SK-N-SH (cell line): Measurements from ENCODE around the gene KCNE1. TPM values are rescaled to one million over a fixed set of nuclear protein-coding genes. Genes with fewer than 3 reads are reported as not detected.

Experiments used
- CTCF ChIA-PET: fragments of 300-600, 350-600 bp; formaldehyde crosslinking; extraction: SDS; loops from one replicate; lab custom pipeline; 2021; lab: Yijun Ruan, JAX
- POLR2A ChIA-PET: fragments of 350-600 bp; sonication (Branson Sonifier 250); formaldehyde crosslinking; extraction: SDS; loops from one replicate; lab custom pipeline; 2020; ENCODE audit warnings: antibody characterized with exemption, inconsistent platforms; lab: Yijun Ruan, JAX
- DNase-seq: peaks from one replicate; pipeline ENCODE4 v3.0.0; 2012
- H2AFZ ChIP-seq: fragments of 200-600 bp; sonication (generic); 2 replicates; pipeline ENCODE4 v1.8.1; 2016; ENCODE audit warnings: antibody characterized with exemption, mild to moderate bottlenecking, low read depth
- H3F3A ChIP-seq: fragments of 200-600 bp; sonication (generic); replicated peaks from 2 replicates; pipeline ENCODE3; 2016; ENCODE audit warnings: antibody characterized with exemption, mild to moderate bottlenecking; ENCODE audit not compliant: insufficient read depth
- H3K27ac ChIP-seq, 2 experiments: fragments of 200-500 bp in 1 of 2; fragments of 200-600 bp in 1 of 2; sonication (Bioruptor generic) in 1 of 2; sonication (generic), shearing (Covaris generic) in 1 of 2; 2 replicates each; pipeline versions ENCODE4 v1.5.1 to v1.6.1; 2014 to 2016; ENCODE audit warnings: low read depth in 2 of 2, inconsistent platforms in 1 of 2, low read length in 1 of 2, mild to moderate bottlenecking in 1 of 2, mixed read lengths in 1 of 2
- H3K27me3 ChIP-seq: fragments of 200-600 bp; sonication (generic), shearing (Covaris generic); 2 replicates; pipeline ENCODE4 v1.6.1; 2016; ENCODE audit warnings: mixed run types; ENCODE audit not compliant: insufficient read depth
- H3K36me3 ChIP-seq, 2 experiments: fragments of 200-500 bp in 1 of 2; fragments of 200-600 bp in 1 of 2; sonication (Bioruptor generic) in 1 of 2; sonication (generic) in 1 of 2; replicated peaks in 1 of 2; 2 replicates each; pipeline versions ENCODE3 to v1.5.1; 2014 to 2016; ENCODE audit warnings: low read length in 1 of 2, mild to moderate bottlenecking in 1 of 2; ENCODE audit not compliant: insufficient read depth in 2 of 2, control insufficient read depth in 1 of 2
- H3K4me1 ChIP-seq, 2 experiments: fragments of 200-500 bp in 1 of 2; fragments of 200-600 bp in 1 of 2; sonication (Bioruptor generic) in 1 of 2; sonication (generic), shearing (Covaris generic) in 1 of 2; 2 replicates each; pipeline versions ENCODE4 v1.5.1 to v1.6.1; 2014 to 2016; ENCODE audit warnings: low read depth in 1 of 2, low read length in 1 of 2, mixed run types in 1 of 2; ENCODE audit not compliant: insufficient read depth in 2 of 2, control insufficient read depth in 1 of 2
- H3K4me2 ChIP-seq: fragments of 200-600 bp; sonication (generic), shearing (Covaris generic); 2 replicates; pipeline ENCODE4 v1.6.1; 2017; ENCODE audit warnings: mixed run types
- H3K4me3 ChIP-seq, 2 experiments: fragments of 200-500 bp in 1 of 2; fragments of 200-600 bp in 1 of 2; sonication (Bioruptor generic) in 1 of 2; sonication (generic), shearing (Covaris generic) in 1 of 2; 2 replicates each; pipeline versions ENCODE4 v1.5.1 to v1.8.1; 2014 to 2016; ENCODE audit warnings: low read depth in 2 of 2, inconsistent platforms in 1 of 2, low read length in 1 of 2, mild to moderate bottlenecking in 1 of 2, mixed read lengths in 1 of 2, moderate library complexity in 1 of 2
- H3K79me2 ChIP-seq: fragments of 200-600 bp; sonication (generic); 2 replicates; pipeline ENCODE4 v1.8.1; 2017; ENCODE audit warnings: mild to moderate bottlenecking; ENCODE audit not compliant: insufficient read depth
- H3K9ac ChIP-seq: fragments of 200-600 bp; sonication (generic); 2 replicates; pipeline ENCODE4 v1.6.1; 2017; ENCODE audit warnings: mixed run types
- H3K9me2 ChIP-seq: fragments of 200-600 bp; sonication (generic); 2 replicates; pipeline ENCODE4 v1.6.1; 2017; ENCODE audit warnings: mixed run types
- H3K9me3 ChIP-seq: fragments of 200-600 bp; sonication (generic); 2 replicates; pipeline ENCODE4 v1.6.1; 2017; ENCODE audit warnings: mixed run types, mild to moderate bottlenecking, moderate library complexity
- H4K20me1 ChIP-seq: fragments of 200-600 bp; sonication (generic); 2 replicates; pipeline ENCODE4 v1.6.1; 2017; ENCODE audit warnings: mild to moderate bottlenecking, mixed run types; ENCODE audit not compliant: insufficient read depth
- CHD2 ChIP-seq: fragments of 150-350 bp; IDR thresholded peaks from 2 replicates; pipeline ENCODE4 v1.6.1; 2018; ENCODE audit warnings: low read length; ENCODE audit not compliant: partially characterized antibody
- ELF1 ChIP-seq: IDR thresholded peaks from 2 replicates; pipeline ENCODE4 v1.4.0; 2012
- EP300 ChIP-seq, 2 experiments: IDR thresholded peaks; 2 replicates each; pipeline versions ENCODE4 v1.4.0 to v1.6.1; 2012; ENCODE audit warnings: borderline replicate concordance in 1 of 2, low read depth in 1 of 2, low read length in 1 of 2
- EZH2phosphoT487 ChIP-seq: fragments of 200-600 bp; sonication (generic); IDR thresholded peaks from 2 replicates; pipeline ENCODE4 v1.6.1; 2017; ENCODE audit warnings: low read depth, mixed run types, mild to moderate bottlenecking, antibody characterized with exemption, moderate library complexity, borderline replicate concordance
- GABPA ChIP-seq: IDR thresholded peaks from 2 replicates; pipeline ENCODE4 v1.4.0; 2012; ENCODE audit warnings: low read depth, mild to moderate bottlenecking
- GATA2 ChIP-seq: sonication (generic); formaldehyde crosslinking; IDR thresholded peaks from 2 replicates; pipeline ENCODE4 v1.5.0; 2020; ENCODE audit warnings: mild to moderate bottlenecking, missing genetic modification reagents
- MEF2A ChIP-seq: IDR thresholded peaks from 2 replicates; pipeline ENCODE4 v1.4.0; 2012; ENCODE audit warnings: low read depth, borderline replicate concordance
- MXI1 ChIP-seq: IDR thresholded peaks from 2 replicates; pipeline ENCODE4 v1.6.1; 2012; ENCODE audit warnings: mild to moderate bottlenecking, low read depth, low read length, improper control_type of control experiment
- RAD21 ChIP-seq: IDR thresholded peaks from 2 replicates; pipeline ENCODE4 v1.6.1; 2012; ENCODE audit warnings: mild to moderate bottlenecking, low read length
- RCOR1 ChIP-seq: fragments of 150-350 bp; IDR thresholded peaks from 2 replicates; pipeline ENCODE4 v1.6.1; 2017; ENCODE audit warnings: antibody characterized with exemption, low read length
- RXRA ChIP-seq: IDR thresholded peaks from 2 replicates; pipeline ENCODE4 v1.4.0; 2012; ENCODE audit warnings: low read depth, mild to moderate bottlenecking, borderline replicate concordance
- SIN3A ChIP-seq: IDR thresholded peaks from 2 replicates; pipeline ENCODE4 v1.6.1; 2012; ENCODE audit warnings: low read depth, mild to moderate bottlenecking, low read length, moderate library complexity, borderline replicate concordance
- SMC3 ChIP-seq: IDR thresholded peaks from 2 replicates; pipeline ENCODE4 v1.6.1; 2012; ENCODE audit warnings: low read depth, low read length, improper control_type of control experiment
- TAF1 ChIP-seq: IDR thresholded peaks from 2 replicates; pipeline ENCODE4 v1.6.1; 2012; ENCODE audit warnings: low read depth, mild to moderate bottlenecking, low read length, moderate library complexity, borderline replicate concordance
- TCF12 ChIP-seq: IDR thresholded peaks from 2 replicates; pipeline ENCODE4 v1.4.0; 2012
- TEAD4 ChIP-seq: IDR thresholded peaks from 2 replicates; pipeline ENCODE4 v1.4.0; 2012; ENCODE audit warnings: mild to moderate bottlenecking, borderline replicate concordance; ENCODE audit not compliant: insufficient read depth
- YY1 ChIP-seq: IDR thresholded peaks from 2 replicates; pipeline ENCODE4 v1.4.0; 2012; ENCODE audit warnings: low read depth, mild to moderate bottlenecking
- WGBS: methylation state at CpG from one replicate; pipeline ENCODE4 v1.1.6; 2017; ENCODE audit warnings: low lambda C conversion rate; 5-methylcytosine and 5-hydroxymethylcytosine counted together
- polyA plus RNA-seq, 3 experiments: library from polyadenylated mRNA; depleted of rRNA; stranded (reverse); fragments of >200 nt; gene quantifications; 2 replicates each; pipeline ENCODE4 v1.2.3, GENCODE V29; 2012
- TF ChIP-seq, protein P1 (sequence below): IDR thresholded peaks from 2 replicates; pipeline ENCODE4 v1.6.1; 2012; ENCODE audit warnings: mild to moderate bottlenecking, low read depth, low read length, moderate library complexity
- TF ChIP-seq, protein P2 (sequence below): fragments of 150-350 bp; IDR thresholded peaks from 2 replicates; pipeline ENCODE4 v1.6.1; 2017; ENCODE audit warnings: antibody characterized with exemption, low read length, low read depth, borderline replicate concordance
- TF ChIP-seq, protein P3 (sequence below): IDR thresholded peaks from 2 replicates; pipeline ENCODE4; 2012

KCNE1 gene
- polyA plus RNA-seq, 1 of the 3 experiments (the other 2 are of a cell fraction) = 0.16 TPM

DNA sequence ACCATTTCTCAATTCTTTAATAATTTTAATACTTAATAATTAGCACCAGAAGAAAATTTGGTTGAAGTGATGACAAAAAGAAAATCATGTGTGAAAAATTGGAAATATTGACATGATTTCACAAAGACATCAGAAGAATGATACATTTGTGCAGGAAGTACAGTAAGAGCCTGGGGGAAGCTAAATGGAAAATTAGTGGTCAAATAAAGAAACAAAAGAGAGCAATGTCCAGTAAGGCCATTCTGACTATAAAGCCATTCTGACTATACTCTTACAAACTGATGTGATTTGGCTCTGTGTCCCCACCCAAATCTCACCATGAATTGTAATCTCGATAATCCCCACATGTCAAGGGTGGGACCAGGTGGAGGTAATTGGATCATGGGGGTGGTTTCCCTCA, 48.6 kb upstream of the KCNE1 start:
- Histone ChIP-seq H4K20me1 (no peaks in the 10 kb centered on the region), H3K4me1 (no peaks in the 10 kb centered on the region), H3K9me3 (no peaks in the 10 kb centered on the region), H3K9me2 (no peaks in the 10 kb centered on the region), H2AFZ (no peak overlapping the region), H3K9ac (no peak overlapping the region), H3K4me3 (no peak overlapping the region), H3K27me3 (no peaks in the 10 kb centered on the region), H3K79me2 (no peaks in the 10 kb centered on the region), H3F3A (no peaks in the 10 kb centered on the region), H3K4me2 (no peak overlapping the region), H3K36me3 (no peaks in the 10 kb centered on the region), H3K27ac (no peak overlapping the region)
- TF ChIP-seq, protein P1, sequence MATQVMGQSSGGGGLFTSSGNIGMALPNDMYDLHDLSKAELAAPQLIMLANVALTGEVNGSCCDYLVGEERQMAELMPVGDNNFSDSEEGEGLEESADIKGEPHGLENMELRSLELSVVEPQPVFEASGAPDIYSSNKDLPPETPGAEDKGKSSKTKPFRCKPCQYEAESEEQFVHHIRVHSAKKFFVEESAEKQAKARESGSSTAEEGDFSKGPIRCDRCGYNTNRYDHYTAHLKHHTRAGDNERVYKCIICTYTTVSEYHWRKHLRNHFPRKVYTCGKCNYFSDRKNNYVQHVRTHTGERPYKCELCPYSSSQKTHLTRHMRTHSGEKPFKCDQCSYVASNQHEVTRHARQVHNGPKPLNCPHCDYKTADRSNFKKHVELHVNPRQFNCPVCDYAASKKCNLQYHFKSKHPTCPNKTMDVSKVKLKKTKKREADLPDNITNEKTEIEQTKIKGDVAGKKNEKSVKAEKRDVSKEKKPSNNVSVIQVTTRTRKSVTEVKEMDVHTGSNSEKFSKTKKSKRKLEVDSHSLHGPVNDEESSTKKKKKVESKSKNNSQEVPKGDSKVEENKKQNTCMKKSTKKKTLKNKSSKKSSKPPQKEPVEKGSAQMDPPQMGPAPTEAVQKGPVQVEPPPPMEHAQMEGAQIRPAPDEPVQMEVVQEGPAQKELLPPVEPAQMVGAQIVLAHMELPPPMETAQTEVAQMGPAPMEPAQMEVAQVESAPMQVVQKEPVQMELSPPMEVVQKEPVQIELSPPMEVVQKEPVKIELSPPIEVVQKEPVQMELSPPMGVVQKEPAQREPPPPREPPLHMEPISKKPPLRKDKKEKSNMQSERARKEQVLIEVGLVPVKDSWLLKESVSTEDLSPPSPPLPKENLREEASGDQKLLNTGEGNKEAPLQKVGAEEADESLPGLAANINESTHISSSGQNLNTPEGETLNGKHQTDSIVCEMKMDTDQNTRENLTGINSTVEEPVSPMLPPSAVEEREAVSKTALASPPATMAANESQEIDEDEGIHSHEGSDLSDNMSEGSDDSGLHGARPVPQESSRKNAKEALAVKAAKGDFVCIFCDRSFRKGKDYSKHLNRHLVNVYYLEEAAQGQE = no peak
- TF ChIP-seq EZH2phosphoT487 (no peak), GABPA (no peak), SIN3A (no peak), RAD21 (no peak)
- 0% methylated on average over 1 of the region's 1 CpG for WGBS
- POLR2A ChIA-PET = no interaction called here
- CTCF ChIA-PET = no interaction called here
- no peak for DNase-seq

DNA sequence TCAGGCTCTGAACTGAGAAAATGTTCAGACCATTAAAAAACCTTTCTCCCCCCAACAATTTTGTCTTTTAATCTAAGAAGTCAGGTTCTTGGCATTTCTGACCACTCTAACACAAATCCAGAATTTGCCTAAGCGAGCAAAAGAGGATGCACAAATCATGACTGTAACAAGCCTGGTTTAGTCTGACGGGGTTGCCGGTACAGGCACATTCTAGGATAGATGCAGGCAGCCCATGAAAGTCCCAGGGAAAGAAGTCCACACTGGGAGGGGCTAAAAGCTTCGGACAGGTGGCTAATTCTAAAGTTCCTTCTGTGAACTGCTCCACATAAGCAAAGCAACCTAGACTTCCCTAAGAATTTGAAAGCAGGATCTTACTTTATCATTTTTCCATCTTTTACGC, 48.0 kb upstream of the KCNE1 start:
- Histone ChIP-seq H3K4me2 (no peak overlapping the region), H3K9ac (no peak overlapping the region), H3K27ac (no peak overlapping the region), H3K27me3 (no peaks in the 10 kb centered on the region), H3K4me1 (no peaks in the 10 kb centered on the region), H3K4me3 (no peak overlapping the region), H4K20me1 (no peaks in the 10 kb centered on the region), H3K9me2 (no peaks in the 10 kb centered on the region), H3K36me3 (no peaks in the 10 kb centered on the region), H3F3A (peaks cover 1% of the 10 kb centered on the region), H3K9me3 (no peaks in the 10 kb centered on the region), H3K79me2 (no peaks in the 10 kb centered on the region), H2AFZ (no peak overlapping the region)
- WGBS = 89% methylated on average over 5 of the region's 5 CpGs
- no peak for DNase-seq
- POLR2A ChIA-PET = no interaction called here
- CTCF ChIA-PET = no interaction called here
- no peak for TF ChIP-seq YY1
- TF ChIP-seq TCF12 = no peak
- TF ChIP-seq RCOR1 = no peak
- TF ChIP-seq, protein P2, sequence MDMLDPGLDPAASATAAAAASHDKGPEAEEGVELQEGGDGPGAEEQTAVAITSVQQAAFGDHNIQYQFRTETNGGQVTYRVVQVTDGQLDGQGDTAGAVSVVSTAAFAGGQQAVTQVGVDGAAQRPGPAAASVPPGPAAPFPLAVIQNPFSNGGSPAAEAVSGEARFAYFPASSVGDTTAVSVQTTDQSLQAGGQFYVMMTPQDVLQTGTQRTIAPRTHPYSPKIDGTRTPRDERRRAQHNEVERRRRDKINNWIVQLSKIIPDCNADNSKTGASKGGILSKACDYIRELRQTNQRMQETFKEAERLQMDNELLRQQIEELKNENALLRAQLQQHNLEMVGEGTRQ = no peak
- no peak for TF ChIP-seq MXI1
- no peak for TF ChIP-seq SIN3A
- no peak for TF ChIP-seq ELF1
- no peak for TF ChIP-seq EP300 (IDR thresholded peaks at IDR 0.05; ENCODE audit: borderline replicate concordance in 1 of 2, low read depth in 1 of 2, low read length in 1 of 2)
- no peak for TF ChIP-seq MEF2A
- TF ChIP-seq TAF1 = no peak
- TF ChIP-seq, protein P1 = no peak
- no peak for TF ChIP-seq CHD2
- no peak for TF ChIP-seq TEAD4
- TF ChIP-seq GABPA = no peak
- TF ChIP-seq RXRA = no peak
- TF ChIP-seq SMC3 = no peak
- TF ChIP-seq GATA2 (CRISPR knock-in tag) = no peak
- TF ChIP-seq, protein P3, sequence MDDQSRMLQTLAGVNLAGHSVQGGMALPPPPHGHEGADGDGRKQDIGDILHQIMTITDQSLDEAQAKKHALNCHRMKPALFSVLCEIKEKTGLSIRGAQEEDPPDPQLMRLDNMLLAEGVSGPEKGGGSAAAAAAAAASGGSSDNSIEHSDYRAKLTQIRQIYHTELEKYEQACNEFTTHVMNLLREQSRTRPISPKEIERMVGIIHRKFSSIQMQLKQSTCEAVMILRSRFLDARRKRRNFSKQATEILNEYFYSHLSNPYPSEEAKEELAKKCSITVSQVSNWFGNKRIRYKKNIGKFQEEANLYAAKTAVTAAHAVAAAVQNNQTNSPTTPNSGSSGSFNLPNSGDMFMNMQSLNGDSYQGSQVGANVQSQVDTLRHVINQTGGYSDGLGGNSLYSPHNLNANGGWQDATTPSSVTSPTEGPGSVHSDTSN = no peak
